ENCODE data around the gene SCNM1.
"Not testable (repeated sequence)": the region's sequence is repeated elsewhere in the genome, so short reads cannot be mapped to it uniquely, and the experiment has no call there.

Gene SCNM1

DNA sequence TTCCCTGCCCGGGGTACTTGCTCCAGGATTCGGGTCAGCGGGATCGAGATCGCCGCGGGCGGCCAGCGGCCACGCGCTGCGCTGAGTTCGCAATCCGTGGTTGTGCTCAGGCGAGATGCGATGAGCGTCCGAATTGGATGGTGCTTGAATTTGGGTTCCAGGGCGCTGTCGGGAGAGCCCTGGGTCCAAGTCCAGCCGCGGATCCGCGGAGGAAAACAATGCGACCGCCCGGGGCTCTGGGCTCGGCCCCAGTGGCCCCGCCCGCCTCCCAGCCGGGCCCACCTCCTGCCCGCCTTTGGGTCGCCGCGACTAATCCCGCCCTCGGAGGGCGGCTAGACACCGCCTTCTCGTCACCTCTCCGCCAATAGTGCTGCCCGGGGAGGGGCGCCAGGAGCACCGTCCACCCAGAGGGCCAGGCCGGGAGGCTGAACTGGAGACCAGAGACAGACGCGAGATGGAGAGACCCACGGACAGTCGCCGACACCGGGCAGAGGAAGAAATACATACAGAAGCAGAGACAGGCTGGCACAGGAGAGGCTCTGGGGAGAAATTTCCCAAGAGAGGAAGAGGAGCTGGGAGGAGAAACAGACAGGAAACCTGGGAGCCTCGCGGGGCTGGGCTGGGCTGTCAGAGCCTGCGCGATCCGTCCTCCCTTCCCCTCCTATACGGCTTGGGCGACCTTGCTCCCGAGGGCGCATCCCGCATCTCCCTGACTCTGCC, 19.4 kb upstream of the SCNM1 start, which contains the start of gene SEMA6C:
Gene SEMA6C (minus strand): TSS at position 220 of the 720 bp plus-strand sequence. CDS start 4,010 bp downstream, outside the sequence.
- peak; percentile 89 for DNase-seq

DNA sequence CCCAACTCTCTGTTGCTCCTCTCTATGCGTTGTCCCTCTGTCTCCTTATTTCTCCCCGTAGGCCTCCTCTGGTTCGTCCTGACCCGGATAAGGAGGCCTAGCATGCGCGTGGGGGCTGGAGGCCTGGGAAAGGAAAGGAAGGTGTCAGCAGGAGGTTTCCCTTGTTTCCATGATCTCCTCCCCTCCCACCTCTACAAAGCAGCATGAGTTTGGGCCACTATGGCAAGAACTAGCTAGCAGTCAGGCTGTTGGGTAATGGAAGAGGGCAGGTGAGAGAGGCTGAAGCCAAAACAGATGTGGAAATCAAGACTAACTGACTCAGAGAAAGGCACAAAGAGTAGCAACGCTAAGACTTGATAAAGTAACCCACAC, 18.8 kb upstream of the SCNM1 start:
- DNase-seq, result no peak

DNA sequence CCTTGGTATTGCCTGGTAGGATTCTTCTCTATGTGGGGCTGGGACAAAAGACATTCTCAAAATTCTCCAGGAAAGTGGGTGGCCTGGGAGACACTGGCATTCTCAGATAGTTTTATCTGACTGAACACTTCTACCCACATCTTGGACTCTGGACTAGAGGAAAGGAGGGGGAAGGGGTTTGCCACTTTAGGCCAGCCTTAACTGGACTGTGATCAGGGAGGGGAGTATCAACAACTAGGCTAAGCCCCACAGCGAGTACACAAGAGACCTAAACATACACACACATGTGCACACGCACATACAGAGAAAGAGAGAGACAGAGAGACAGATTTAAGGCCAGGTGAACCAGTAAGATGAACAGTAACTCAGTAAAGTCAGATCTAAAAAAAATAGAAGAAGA, 18.3 kb upstream of the SCNM1 start:
- DNase-seq, result no peak

DNA sequence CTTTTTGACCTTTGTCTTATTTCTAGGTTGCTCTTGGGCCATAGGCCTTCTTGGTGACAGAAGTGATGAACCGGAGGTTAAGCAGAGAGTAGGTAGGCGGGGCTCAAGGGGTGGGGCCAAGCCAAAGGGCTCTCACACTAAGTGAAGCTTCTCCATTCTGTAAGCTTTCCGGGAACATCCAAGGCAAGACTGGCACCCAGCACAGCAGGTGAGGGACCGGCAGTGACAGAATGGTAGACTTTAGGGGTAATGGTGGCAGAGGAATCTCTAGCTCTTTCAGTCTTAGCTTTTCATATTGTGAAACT, 9.5 kb upstream of the SCNM1 start, which contains the start of gene TNFAIP8L2:
Gene TNFAIP8L2 (plus strand): TSS at position 135 of the 305 bp plus-strand sequence. CDS start 2,049 bp downstream, outside the sequence.
- no peak for DNase-seq

DNA sequence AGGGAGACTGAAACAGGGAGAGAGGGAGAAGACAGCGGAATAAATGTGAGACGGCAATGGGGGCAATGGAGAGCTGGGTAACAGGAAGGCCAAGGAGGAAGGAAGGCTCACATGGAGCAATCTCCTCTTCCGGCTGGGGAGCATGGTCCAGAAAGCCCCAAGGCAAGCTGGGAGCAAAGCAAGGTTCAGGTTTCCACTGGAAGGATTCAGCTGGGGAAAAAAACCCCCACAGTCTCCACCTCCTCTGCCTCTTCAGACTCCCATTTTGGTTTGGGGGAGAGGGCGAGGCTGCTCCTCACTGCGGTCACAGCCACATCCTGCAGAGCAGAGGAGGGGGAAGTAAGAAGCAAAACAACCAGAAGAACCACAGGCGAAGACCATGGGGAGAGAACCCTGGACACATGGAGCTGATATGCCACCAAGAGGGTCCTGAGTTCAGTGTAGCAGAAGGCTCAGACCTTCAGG, 8.8 kb upstream of the SCNM1 start:
- no peak for DNase-seq

DNA sequence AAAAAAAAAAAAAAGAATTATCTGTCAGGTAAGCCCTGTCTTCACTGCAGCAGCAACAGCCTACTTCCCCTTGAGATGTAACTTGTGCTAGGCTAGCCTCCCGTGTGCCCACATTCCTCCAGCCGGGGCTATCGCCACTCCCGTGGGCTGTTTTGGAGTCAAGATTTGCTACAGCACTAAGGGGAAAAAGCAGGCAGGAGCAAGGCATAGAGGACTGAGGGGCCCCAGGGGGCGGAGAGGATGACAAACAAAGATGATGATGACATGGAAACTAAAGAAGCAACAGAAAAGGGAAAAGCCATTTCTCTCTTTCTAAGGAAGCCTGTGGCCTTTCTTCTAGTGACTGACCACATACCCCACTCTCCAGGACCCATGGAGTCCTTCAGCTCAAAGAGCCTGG, 7.6 kb upstream of the SCNM1 start:
- DNase-seq, result no peak

DNA sequence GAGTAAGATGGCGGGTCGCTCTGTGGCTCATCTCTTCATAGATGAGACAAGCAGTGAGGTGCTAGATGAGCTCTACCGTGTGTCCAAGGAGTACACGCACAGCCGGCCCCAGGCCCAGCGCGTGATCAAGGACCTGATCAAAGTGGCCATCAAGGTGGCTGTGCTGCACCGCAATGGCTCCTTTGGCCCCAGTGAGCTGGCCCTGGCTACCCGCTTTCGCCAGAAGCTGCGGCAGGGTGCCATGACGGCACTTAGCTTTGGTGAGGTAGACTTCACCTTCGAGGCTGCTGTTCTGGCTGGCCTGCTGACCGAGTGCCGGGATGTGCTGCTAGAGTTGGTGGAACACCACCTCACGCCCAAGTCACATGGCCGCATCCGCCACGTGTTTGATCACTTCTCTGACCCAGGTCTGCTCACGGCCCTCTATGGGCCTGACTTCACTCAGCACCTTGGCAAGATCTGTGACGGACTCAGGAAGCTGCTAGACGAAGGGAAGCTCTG, 7.1 kb upstream of the SCNM1 start:
- DNase-seq, result no peak

DNA sequence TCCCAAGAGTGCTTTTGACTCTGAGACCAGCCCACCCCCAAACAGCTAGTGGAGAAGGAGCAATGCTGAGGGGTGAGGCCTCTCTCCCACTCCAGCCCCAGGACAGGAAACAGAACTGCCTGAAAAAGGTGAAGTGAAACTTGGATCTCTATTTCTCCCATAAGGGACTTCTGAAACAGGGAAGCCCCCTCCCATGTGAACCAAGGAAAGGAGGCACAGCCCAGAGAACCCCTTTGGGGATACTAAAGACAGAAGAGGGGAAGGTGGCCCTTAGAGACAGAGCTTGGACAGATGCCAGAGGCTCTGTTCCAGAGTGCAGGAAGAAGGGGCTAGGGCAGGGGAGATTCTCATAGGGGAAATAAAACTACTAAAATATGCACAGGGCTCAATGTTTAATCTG, 6.6 kb upstream of the SCNM1 start:
- DNase-seq, result no peak

DNA sequence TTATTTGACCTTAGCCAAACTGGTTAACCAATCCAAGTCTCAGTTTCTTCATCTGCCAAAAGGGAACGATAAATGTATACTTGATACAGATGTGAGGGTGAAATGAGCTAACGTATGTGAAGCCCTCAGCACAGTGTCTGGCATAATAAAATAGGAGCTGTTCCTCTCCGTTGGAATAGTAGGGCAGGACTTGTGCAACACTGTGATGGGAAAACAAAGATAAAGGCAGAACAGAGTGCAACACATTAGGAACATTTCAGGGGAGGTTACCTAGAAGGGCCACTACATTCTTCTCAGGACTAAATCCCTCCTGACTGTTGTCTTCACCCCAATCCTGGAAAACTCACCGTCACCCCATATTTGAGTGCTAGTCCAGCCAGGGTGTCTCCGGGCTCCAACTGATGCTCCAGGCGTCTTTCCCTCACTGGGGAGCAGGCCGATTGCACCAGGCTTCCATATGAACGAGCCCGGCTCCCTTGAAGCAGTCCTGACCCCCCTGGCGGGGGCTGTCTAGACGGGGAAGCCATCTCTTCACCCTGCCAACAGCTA, 1.1 kb upstream of the SCNM1 start:
- no peak for DNase-seq

DNA sequence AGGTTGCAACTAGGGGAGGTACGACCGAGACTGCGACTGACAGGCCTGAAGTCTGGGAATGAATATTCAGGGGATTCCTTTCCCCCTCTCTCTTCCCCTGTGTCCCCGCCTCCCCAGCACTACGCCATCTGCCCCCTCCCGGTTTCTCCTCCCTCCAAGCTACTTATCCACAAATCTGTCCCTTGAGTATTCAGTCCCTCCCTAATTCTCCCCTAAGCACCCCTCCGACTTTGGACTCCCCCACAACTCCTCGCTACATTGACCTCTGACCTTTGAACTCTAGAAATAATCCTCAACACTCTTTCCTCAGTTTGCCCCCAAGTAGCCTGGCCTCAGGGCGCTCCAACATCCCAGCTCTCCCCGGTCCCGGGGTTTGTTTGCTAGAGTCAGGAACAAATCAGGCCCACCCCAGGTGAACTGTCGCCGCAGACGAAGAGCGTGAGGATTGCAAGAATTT, 635 bp upstream of the SCNM1 start:
- peak; percentile 61 for DNase-seq

DNA sequence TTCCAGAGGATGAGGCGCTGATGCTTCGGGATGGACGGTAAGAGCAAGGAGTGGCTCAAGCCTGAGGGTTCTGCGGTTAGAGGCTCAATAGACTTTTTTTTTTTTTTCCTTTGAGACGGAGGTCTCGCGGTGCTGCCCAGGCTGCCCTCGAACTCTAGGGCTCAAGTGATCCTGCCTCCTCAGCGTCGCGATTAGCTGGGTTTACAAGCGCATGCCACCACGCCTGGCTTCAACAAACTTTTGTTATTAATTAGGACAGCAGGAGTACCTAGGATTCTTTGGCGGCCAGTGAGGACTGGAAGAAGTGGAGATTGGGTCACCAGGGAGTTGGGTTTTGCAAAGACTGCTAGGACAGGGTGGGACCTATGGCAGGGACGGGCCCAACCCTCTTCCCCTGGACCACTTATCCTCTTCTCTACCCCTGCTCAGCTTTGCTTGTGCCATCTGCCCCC, 587 bp downstream of the SCNM1 start:
- DNase-seq, result peak; percentile 73

DNA sequence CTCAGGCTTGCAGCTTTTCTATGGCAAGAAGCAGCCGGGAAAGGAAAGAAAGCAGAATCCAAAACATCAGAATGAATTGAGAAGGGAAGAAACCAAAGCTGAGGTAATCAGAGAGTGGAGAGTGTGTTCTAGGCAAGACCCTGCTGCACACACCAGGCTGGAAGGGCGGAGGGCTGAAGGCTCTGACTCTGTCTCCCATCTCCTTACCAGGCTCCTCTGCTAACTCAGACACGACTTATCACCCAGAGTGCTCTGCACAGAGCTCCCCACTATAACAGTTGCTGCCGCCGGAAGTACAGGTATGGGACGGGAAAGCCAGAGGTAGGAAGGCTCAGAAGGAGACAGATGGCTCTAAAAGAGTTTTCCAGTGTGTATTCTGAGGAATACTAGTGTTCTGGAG, 1.2 kb downstream of the SCNM1 start:
- no peak for DNase-seq

DNA sequence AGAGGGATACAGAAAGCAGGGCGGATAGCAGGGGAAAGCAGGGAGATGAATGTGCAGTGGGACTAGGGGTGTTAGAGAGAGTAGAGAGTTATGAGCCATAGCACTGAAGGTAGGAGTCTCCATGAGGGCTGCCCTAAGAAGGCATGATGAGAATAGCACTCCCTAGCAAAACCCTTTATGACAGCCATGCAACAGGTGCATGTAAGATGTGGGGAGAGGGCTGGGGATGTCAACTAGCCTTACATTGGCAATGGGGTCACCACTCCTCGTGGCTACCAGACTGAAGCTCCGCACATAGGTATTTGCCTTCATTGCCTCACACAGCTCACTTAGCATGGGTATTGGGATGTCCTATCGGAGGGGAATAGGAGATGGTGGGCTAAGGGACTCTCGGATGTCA, 5.2 kb downstream of the SCNM1 start:
- no peak for DNase-seq

DNA sequence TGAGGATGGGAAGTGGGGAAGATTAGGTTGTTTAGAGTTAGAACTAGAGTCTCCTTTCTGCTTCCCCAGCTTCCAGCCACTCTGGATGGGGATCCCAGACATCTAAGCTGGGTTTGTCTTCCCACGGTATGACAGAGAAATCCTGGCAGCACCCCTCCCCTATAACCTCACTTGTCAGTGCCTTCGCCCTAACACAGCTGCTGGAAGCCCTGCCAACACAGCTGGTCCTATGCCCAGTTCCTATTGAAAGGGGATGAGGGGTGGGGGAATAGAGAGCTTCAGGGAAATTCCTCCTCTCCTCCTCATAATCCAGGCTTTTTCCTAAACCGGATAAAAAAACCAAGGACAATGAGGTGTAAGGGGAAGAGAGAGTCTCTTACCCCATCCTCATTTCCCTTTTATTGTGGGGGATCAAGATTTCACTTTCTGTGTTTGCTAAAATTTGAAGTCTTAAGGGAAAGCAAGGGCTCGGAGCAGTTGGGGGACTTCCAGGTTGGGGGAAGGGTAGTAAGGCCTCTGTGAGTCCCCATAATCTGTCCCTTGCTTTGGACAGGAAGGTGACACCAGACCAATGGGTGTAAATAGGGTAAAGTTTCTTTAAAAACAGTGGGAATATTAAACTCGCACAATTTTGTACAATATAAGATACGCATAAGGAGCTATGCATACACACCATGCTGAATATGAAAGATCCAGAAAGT, 9.2 kb downstream of the SCNM1 start:
- no peak for DNase-seq

DNA sequence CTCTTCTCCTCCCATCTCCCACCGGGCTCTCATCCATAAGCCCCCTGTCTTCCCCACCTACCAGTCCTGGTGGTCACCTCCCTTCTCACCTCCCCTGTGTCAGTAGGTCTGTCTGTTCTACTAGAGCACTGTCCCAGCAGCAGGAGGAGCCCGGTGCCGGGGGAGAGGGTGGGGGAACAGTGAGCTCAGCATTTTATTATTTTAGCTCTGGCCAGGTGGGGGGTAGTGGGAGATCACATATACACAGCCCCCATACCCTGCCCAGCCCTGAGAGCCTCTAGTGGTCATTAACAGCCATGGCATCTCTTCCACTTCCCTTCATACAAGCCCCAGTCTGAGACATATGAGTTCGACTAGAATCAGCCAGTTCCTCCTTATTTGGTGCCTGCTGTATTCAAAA, 9.9 kb downstream of the SCNM1 start, which contains the start of gene TMOD4:
Gene TMOD4 (minus strand): TSS at position 119 of the 400 bp plus-strand sequence. CDS start 1,106 bp downstream, outside the sequence.
- no peak for DNase-seq

DNA sequence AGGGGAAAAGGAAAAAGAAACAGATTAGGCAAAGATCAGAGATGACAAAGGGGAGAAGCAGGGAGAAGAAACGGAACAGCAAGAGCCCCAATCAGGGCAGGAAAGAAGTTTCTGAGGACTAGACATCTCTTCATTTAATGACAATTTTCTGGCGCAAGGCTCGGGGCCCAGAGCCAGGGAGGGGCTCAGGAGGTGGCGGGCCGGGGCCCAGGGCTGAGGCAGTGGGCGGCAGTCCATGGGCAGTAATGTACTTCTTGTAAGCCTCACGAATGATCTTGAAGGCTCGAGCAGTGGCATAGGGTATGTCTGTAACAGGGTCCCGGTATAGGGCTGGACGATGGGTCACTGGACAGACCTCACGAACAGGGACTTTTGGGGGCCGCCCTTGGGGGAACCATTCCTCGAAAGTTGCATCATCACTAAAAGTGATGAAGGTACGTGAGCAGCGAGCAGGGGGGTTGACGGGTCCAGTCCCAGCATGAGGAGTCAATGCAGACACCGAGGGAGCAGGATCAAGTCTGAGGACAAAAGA, 10.6 kb downstream of the SCNM1 start:
- DNase-seq, result no peak

DNA sequence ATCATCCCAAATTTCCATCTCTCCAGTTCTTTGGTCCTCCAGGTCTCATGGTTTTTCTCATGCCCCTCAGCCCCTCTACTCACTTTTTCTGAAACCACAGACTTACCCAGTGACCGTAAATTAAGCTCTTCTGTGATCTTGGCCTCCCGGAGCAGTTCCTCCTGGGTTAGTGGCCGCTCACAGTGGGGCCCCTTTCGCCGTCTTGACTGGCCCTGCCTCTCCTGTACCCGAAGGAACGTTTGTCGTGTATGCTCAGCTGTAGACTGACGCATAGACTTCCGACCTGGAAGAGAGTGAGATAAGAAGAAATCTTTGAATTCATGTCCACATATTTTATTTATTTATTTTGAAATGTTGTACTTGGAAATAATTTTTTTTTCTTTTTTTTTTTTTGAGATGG, 18.3 kb downstream of the SCNM1 start:
- DNase-seq, result no peak

DNA sequence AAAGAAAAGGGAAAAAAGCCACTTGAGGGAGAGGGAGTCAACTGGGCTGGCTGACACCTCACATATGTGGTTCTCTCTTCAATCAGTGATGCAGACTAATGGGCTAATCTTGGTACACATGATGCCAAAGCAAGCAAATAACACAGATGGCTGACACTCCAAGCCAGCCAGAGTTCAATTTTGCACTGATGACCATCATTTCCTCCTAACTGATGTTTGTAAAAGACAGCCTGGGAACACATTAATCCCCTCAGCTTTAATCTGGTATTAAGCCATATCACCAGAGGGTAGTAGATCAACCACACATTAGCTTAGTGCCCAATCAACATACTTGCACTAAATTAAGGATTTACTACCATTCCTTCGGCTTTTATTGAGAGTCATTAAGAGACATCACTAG, 21.3 kb downstream of the SCNM1 start:
- no peak for DNase-seq

DNA sequence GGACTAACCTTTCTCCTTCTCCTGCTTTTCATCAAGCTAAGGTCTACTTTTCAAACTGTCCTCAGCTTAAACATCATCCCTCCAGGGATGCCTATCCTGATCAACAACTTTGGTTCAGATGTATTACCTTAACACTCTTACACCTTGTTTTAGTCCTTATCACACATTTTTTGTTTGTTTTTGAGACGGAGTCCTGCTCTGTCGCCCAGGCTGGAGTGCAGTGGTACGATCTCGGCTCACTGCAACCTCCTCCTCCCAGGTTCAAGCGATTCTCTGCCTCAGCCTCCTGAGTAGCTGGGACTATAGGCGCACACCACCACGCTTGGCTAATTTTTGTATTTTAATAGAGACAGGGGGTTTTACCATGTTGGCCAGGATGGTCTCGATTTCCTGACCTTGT, 22.7 kb downstream of the SCNM1 start:
- DNase-seq, result not testable (repeated sequence)

DNA sequence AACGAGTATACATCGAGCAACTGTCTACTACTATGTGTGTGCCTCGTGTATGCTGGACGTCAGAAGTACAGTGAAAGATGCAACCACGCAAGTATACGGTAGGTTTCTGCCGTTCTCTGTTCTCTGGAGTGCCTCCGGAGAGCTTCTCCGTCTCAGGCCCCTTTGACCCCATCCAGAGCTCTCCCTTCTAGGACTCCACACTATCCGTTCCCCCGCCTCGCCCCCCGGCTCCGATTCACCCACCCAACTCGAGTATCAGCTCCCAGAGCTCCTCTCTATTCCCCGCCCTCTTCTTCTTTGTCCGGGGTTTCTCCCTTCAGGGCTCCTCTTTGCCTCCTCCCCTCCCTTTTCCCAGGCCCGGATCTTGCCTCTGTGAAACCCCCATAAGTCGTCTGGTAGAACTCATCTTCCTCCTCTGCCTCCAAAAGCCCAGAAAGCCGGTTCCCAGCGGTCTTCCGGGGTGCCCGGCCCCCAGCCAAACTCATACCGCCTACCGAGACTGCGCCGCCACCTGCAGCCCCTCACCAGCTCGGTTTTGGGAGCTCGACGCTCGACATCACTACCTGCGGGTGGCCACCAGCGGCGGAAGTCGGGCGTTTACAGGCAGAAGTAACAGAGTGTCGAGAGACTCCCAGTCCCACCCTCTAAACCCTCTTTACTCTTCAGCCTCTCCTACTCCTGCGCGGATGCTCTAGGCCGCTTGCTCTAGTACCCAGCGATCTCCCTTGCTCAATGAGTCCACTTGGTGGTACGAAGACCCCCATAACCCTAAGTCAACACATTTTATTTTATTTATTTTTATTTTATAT, 23.9 kb downstream of the SCNM1 start, which contains the start of gene VPS72:
Gene VPS72 (minus strand): TSS at position 561 of the 809 bp plus-strand sequence. CDS start 76 bp downstream, at position 485.
- DNase-seq, result peak; percentile 89

DNA sequence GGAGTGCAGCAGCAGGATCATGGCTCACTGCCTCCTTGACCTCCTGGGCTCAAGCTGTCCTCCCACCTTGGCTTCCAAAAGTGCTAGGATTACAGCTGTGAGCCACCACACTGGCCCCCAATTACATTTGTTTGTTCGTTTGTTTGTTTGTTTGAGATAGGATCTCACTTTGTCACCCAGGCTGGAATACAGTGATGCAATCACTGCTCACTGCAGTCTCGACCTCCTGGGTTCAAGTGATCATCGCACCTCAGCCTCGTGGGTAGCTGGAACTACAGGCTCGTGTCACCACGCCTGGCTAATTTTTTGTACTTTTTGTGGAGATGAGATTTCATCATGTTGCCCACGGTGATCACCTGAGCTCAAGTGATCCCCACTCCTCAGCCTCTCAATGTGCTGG, 26.1 kb downstream of the SCNM1 start:
- DNase-seq, result no peak

DNA sequence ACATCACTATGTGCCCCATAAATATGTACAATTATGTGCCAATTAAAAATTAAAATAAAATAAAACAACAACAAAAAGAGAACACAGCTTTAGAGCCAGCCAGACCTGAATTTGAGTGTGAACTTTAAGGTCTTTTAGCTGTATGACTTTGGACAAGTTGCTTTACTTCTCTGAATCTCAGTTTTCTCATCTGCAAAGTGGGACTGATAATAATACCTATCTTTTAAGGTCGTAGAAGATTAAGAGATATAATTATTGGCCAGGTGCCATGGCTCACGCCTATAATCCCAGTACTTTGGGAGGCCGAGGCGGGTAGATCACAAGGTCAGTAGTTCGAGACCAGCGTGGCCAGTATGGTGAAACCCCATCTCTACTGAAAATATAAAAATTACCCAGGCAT, 27.4 kb downstream of the SCNM1 start:
- no peak for DNase-seq

All from fibroblast of skin of abdomen (primary cell).